Measurements from ENCODE around the gene RCSD1.

- no peak for TF ChIP-seq POLR2A (IDR thresholded peaks at IDR 0.05)
- no peak for TF ChIP-seq CTCF (IDR thresholded peaks at IDR 0.05)
Measured at GRCh38 chr1:167717351-167717750, 87.3 kb downstream of the RCSD1 start.

Measured in prostate gland (tissue), 2 donors.